NCI-H1092 treated with DMSO at 0.1 percent for 48 hours (cell line): ENCODE data around the gene FAM117B.
"Not testable (repeated sequence)": the region's sequence is repeated elsewhere in the genome, so short reads cannot be mapped to it uniquely, and the experiment has no call there.

Source experiments
- DNase-seq: peaks from one replicate; lab custom pipeline; 2025; lab: John Stamatoyannopoulos, UW

The FAM117B gene

GRCh38 chr2:202703091-202703490 lies 68.3 kb downstream of the FAM117B start:
- no peak for DNase-seq

DNA sequence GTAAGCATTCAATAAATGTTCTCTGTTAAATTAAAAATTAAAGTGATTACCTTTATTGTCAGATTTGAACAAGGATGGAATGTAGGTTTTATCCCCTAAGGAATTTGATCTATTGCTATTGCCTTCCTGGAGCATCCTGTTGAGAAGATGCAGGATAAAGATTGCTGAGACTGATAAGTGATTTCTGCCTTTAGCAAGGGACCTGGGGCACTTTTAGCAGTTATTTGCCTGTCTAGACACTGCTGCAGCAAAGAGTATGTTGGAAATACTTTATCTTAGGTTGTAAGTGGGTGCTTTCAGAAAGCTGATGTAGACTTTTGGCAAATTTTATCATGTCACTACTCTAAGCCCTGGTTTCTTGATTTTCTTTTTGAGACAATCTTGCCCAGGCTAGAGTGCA lies 69.5 kb downstream of the FAM117B start:
- no peak for DNase-seq

DNA sequence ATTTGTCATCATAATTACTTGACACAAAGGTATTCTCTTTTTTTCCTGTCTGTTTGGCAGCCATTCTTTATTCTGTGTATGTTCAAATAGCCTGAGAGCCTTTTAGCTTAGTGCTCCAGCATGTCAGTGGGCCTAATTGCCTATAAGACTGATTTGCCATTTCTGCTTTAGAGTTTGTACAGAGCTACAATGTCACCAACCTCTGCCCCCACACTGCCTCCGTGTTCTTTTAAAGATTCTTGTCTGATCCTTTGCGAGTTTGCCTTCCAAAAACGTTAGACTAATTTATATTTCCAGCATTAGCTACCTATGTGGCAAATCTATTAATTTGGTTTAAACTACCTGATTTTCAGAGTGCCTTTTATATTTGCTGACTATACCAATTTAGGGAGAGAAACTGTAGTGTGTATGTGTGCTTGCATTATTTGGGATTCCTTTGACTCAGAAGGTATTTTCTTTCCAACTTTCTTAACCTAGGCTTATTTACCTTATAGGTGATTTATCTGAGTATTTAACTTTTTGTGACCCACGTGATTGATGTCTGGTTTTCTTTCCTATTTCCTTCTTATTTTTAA lies 70.8 kb downstream of the FAM117B start:
- DNase-seq: peak; percentile 2

DNA sequence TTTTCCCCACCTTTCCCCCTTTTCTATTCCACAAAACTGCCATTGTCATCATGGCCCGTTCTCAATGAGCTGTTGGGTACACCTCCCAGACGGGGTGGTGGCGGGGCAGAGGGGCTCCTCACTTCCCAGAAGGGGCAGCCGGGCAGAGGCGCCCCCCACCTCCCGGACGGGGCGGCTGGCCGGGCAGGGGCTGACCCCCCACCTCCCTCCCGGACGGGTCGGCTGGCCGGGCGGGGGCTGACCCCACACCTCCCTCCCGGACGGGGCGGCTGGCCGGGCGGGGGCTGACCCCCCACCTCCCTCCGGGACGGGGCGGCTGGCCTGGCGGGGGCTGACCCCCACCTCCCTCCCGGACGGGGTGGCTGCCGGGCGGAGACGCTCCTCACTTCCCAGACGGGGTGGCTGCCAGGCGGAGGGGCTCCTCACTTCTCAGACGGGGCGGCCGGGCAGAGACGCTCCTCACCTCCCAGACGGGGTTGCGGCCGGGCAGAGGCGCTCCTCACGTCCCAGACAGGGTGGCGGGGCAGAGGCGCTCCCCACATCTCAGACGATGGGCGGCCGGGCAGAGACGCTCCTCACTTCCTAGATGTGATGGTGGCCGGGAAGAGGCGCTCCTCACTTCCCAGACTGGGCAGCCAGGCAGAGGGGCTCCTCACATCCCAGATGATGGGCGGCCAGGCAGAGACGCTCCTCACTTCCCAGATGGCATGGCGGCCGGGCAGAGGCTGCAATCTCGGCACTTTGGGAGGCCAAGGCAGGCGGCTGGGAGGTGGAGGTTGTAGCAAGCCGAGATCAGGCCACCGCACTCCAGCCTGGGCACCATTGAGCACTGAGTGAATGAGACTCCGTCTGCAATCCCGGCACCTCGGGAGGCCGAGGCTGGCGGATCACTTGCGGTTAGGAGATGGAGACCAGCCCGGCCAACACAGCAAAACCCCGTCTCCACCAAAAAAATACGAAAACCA lies 80.5 kb downstream of the FAM117B start:
- not testable (repeated sequence) for DNase-seq

DNA sequence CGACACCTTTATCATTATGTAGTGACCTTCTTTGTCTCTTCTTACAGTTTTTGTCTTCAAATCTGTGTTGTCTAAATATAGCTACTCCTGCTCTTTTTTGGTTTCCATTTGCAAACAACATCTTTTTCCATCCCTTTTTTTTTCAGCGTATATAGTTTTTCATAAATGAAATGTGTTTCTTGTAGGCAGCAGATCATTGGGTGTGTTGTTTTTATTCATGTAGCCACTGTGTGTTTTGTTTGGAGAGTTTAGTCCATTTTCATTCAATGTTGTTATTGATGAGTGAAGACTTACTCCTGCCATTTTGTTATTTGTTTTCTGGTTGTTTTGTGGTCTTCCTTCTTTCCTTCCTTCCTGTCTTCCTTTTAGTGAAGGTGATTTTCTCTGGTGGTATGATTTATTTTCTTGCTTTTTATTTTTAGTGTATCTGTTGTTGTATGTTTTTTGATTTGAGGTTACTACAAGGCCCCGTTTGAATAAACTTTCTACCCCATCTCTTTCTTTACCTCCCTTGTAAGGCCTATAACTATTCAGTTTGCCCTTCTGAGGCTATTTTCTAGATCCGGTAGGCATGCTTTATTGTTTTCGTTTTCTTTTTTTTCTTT lies 81.4 kb downstream of the FAM117B start:
- no peak for DNase-seq

DNA sequence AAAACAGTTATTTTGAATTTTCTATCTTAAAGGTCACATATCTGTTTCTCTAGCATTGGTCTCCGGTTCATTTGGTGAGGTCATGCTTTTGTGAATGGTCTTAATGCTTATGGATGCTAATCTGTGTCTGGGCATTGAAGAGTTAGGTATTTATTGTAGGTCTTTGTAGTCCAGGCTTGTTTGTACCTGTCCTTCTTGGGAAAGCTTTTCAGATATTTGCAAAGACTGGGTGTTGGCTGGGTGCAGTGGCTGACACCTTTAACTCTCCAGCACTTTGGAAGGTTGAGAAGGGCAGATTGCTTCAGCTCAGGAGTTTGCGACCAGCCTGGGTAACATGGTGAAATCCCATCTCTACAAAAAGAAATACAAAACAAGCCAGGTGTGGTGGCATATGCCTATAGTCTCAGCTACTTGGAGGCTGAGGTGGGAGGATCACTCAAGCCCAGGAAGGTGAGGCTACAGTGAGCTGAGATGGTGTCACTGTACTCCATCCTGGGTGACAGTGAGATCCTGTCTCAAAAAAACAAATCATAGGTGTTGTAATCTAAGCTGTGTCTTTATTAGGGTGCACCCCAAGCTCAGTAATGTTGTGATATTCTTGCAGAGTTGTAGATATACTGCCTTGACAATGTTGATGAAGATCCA lies 82.3 kb downstream of the FAM117B start:
- no peak for DNase-seq

DNA sequence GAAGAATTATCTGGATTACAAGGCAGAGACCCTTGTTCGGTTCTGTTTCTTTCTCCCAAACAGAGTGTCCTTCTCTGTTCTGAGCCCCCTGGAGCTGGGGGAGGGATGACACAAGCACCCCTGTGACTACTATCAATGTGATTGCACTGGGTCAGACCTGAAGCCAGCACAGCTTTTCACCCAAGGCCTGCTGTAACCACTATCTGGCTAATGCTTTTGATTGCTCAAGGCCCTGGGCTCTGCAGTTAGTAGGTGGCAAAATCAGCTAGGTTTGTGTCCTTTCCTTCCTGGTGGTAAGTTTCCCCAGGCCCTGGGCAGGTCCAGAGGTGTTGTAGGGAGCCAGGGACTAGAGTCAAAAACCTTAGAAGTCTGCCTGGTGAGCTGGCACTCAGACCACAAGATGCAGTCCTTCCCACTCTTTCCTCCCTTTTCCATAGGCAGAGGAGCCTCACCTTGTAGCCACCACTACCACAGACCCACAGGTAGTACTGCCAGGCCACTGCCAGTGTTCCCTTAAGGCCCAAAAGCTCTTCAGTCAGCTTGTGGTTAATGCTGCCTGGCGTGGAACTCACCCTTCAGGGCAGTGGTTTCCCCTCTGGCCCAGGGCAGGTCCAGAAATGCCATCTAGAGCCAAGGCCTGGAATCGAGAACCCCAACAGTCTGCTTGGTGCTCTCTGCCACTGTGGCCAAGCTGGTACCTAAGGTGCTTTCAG lies 83.0 kb downstream of the FAM117B start:
- DNase-seq: no peak

DNA sequence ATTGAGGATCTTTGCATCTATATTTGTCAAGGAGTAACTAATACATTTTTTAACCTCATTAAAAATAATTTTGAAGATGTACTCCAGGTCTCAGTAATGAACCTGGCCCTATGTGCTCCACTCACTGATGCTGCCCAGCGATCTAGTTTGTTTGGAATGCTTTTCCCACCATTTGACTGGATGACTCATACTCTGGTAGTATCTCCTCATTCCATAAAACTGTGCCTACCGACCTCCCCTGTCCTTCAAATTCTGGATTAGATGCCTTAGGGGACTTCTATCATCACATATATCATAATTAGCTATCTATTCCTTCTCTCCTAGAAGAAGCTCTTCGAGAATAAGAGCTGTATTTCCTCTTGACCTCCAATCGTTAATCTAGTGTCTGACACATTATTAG lies 83.8 kb downstream of the FAM117B start:
- DNase-seq: no peak

DNA sequence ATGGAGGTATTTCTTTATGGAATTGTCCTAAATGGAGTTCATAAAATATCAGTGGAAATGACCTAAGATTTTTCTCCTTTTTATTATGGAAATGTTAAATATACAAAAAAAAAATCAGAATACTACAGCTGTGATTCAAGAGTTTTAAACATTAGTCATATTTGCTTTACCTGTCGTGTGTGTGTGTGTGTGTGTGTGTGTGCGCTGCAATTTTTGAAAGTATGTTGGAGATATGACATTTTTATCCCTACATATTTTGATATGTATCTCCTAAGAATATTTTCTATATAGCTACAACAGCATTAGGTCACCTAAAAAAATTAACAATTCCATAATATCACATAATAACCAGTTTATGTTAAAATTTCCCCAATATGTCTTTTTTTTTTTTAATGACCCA lies 85.5 kb downstream of the FAM117B start:
- DNase-seq: no peak

DNA sequence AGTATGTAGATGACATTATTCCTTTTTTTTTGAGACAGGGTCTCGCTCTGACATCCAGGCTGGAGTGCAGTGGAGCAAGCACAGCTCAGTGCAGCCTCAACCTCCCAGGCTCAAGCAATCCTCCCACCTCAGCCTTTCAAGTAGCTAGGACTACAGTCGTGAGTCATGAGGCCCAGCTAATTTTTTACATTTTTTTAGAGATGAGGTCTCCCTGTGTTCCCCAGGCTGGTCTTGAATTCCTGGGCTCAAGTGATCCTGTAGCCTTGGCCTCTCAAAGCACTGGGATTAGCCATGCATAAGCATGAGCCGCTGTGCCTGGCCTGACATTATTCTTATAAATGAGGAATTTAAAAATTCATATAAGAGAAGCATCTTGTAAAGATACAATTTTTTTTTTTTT lies 86.9 kb downstream of the FAM117B start:
- no peak for DNase-seq

- DNase-seq: no peak
Observed at GRCh38 chr2:202723746-202724145, 89.0 kb downstream of the FAM117B start.

DNA sequence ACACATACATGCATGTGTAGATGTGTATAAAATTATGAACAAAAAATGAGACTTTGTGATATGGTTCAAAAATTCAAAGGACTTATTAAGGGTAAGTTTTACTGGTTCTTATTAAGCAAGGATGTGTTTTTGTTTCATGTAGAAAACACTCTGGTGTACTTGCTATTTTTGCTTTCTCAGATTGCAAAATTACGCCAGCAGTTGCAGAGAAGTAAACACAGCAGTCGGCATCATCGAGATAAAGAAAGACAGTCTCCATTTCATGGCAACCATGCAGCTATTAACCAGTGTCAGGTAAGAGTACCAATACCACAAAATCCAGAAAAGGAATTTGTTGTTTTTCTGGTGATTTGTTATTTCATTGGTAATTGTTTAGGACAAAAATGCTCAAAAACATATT lies 91.3 kb downstream of the FAM117B start:
- DNase-seq: no peak

DNA sequence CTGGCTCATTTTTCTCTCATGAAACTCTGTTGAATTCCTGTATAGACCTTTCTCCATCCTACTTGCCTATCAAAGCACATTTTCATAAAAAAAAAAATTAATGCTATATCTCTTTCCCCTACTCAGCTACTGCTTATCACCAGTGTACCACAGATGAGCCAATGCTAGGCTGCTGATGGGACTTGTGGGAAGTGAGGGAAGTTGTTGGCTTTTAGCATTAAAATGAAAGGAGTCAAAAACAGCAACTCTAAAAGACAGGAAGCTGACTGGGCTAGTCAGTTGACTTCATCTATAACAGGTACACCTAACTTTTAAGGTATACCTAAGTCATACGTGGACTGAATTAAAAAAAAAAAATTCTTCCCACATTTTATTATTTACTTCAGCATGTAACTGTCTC lies 102.1 kb downstream of the FAM117B start:
- no peak for DNase-seq

DNA sequence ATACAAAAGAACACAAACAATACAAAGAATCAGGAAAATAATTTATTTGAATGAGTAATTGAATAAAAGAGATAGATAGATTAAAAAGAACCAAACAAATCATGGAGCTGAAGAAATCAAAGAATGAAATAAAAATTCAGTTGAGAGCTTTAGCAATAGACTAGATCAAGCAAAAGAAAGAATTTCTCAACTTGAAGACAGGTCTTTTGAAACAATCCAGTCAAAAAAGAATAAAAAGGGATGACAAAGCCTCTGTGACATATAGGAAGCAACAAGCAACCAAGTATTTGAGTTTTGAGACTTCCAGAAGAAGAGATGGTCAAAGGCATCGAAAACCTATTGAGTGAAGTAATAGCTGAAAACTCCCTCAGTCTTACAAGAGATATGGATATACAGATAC lies 108.8 kb downstream of the FAM117B start:
- DNase-seq: no peak

GRCh38 chr2:202749477-202749876 lies 114.7 kb downstream of the FAM117B start:
- DNase-seq: no peak

- DNase-seq: no peak
Observed at GRCh38 chr2:202750763-202751427, 116.1 kb downstream of the FAM117B start.

DNA sequence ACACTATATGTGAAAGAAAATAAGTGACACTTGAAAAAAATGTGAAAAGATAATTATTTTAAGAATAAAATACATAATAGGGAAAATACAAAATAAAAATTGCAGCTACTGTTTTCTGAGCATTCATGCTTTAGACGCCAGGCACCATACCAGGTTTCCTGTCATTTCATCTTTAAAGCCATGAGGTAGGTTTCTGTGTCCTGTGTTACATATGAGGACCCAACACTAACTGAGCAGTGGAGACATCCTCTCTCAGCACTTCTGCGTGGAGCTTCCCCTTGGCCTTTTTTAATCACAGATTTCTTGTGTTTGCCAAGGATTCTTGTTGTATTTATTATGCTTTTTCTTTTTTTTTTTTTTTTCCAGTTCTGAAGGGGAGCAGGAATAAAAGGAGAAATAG lies 117.3 kb downstream of the FAM117B start:
- DNase-seq: no peak

GRCh38 chr2:202754936-202755335 lies 120.2 kb downstream of the FAM117B start:
- no peak for DNase-seq

- no peak for DNase-seq
Observed at GRCh38 chr2:202756598-202756997, 121.8 kb downstream of the FAM117B start.

DNA sequence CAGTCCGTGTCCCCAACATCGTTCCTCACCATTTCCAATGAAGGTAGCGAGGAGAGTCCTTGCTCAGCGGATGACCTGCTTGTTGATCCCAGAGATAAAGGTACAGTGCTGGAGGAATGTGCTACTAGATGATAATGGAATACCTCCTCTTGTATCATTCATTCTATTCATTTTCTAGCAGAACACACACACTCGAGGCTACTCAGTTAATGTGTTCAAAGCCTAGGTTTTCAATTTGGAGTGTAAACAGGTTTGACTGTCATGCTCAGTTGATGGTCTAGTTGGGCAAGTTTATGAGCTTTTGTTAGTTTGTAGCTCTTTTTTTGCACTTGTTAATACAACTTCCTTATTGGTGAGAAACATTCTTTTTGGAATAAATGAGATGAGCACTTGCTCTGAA lies 122.6 kb downstream of the FAM117B start:
- DNase-seq: no peak

DNA sequence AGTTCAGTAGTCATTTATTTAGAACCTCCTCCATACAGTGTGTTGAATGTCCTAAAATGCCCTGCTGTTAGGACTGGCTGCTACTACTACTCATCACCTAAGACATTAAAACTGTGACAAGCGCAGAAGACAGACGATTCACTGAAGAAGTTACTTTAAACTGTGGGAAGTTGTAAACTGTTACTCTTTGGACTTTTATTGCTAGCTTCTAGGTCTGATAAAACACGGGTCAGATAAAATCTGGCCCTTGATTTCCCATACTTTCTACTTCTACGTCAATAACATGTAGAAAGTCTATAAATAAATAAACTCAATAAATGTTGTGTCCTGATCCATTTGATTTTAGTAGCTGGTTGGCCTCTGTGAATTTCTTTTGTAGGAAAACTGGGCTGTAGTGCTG lies 123.4 kb downstream of the FAM117B start:
- no peak for DNase-seq
